IMR-90 (cell line): ENCODE results near the gene CSH1. TPM values are rescaled to one million over a fixed set of nuclear protein-coding genes. Genes with fewer than 3 reads are reported as not detected.
"Not testable (repeated sequence)": the region's sequence is repeated elsewhere in the genome, so short reads cannot be mapped to it uniquely, and the experiment has no call there.

Experiments
- ATAC-seq: fragments of 200-7000 bp; cut with Tn5 transposase; 2 replicates; pipeline ENCODE4 v1.9.1; 2020; ENCODE audit warnings: low read depth, mild to moderate bottlenecking, moderate library complexity
- BruUV-seq: library from RNA; stranded (reverse); fragments of 400-500 nt; replicated peaks from 2 replicates; lab custom pipeline; 2021; lab: Mats Ljungman, UMichigan
- CTCF ChIA-PET: fragments of 300-600 bp; formaldehyde crosslinking; extraction: SDS; loops from one replicate; lab custom pipeline; 2021; ENCODE audit warnings: antibody characterized with exemption; lab: Yijun Ruan, JAX
- POLR2A ChIA-PET: fragments of 300-600 bp; sonication (Branson Sonifier 250); formaldehyde crosslinking; loops from one replicate; lab custom pipeline; 2022; ENCODE audit warnings: antibody characterized with exemption; ENCODE audit not compliant: unreplicated experiment; lab: Charles Lee
- DNase-seq: peaks from one replicate; pipeline ENCODE4 v3.0.0; 2013
- H2AFZ ChIP-seq: replicated peaks from 2 replicates; pipeline ENCODE3; 2013; ENCODE audit warnings: low read length, mild to moderate bottlenecking; ENCODE audit not compliant: poor library complexity
- H2AK5ac ChIP-seq: 2 replicates; pipeline ENCODE4 v1.6.1; 2013; ENCODE audit warnings: low read depth, low read length, inconsistent platforms
- H2AK9ac ChIP-seq: replicated peaks from 2 replicates; pipeline ENCODE3; 2013; ENCODE audit warnings: mild to moderate bottlenecking, low read depth, low read length, moderate library complexity; ENCODE audit not compliant: poor library complexity
- H2BK120ac ChIP-seq: 2 replicates; pipeline ENCODE4 v1.6.1; 2013; ENCODE audit warnings: low read depth, low read length, inconsistent platforms
- H2BK15ac ChIP-seq: 3 replicates; pipeline ENCODE4 v1.6.1; 2013; ENCODE audit warnings: low read depth, low read length, inconsistent platforms
- H2BK20ac ChIP-seq: 2 replicates; pipeline ENCODE4 v1.6.1; 2013; ENCODE audit warnings: low read depth, mild to moderate bottlenecking, inconsistent platforms, low read length, moderate library complexity
- H2BK5ac ChIP-seq: 2 replicates; pipeline ENCODE4 v1.6.1; 2013; ENCODE audit warnings: mild to moderate bottlenecking, low read depth, low read length, inconsistent platforms; ENCODE audit not compliant: poor library complexity, severe bottlenecking
- H3K14ac ChIP-seq: replicated peaks from 2 replicates; pipeline ENCODE4 v1.6.1; 2013; ENCODE audit warnings: low read depth, low read length, inconsistent platforms
- H3K18ac ChIP-seq: 2 replicates; pipeline ENCODE4 v1.6.1; 2013; ENCODE audit warnings: low read depth, low read length, control low read depth
- H3K23ac ChIP-seq: 2 replicates; pipeline ENCODE4 v1.6.1; 2013; ENCODE audit warnings: low read depth, low read length, inconsistent platforms
- H3K27ac ChIP-seq: 2 replicates; pipeline ENCODE4 v1.5.1; 2013; ENCODE audit warnings: mild to moderate bottlenecking, control low read depth, low read length; ENCODE audit not compliant: insufficient read depth
- H3K27me3 ChIP-seq: 2 replicates; pipeline ENCODE4 v1.6.1; 2013; ENCODE audit warnings: low read length; ENCODE audit not compliant: control insufficient read depth, insufficient read depth
- H3K36me3 ChIP-seq: 2 replicates; pipeline ENCODE4 v1.6.1; 2013; ENCODE audit warnings: low read length, mixed read lengths; ENCODE audit not compliant: control insufficient read depth, insufficient read depth
- H3K4ac ChIP-seq: 2 replicates; pipeline ENCODE4 v1.6.1; 2013; ENCODE audit warnings: low read depth, low read length, inconsistent platforms
- H3K4me1 ChIP-seq: 2 replicates; pipeline ENCODE4 v1.6.1; 2013; ENCODE audit warnings: low read length, mixed read lengths; ENCODE audit not compliant: control insufficient read depth, insufficient read depth
- H3K4me2 ChIP-seq: 2 replicates; pipeline ENCODE4 v1.6.1; 2013; ENCODE audit warnings: low read depth, mild to moderate bottlenecking, control low read depth, low read length, moderate library complexity
- H3K4me3 ChIP-seq: 2 replicates; pipeline ENCODE4 v1.5.1; 2013; ENCODE audit warnings: low read depth, mild to moderate bottlenecking, control low read depth, low read length, moderate library complexity; ENCODE audit not compliant: insufficient read depth
- H3K56ac ChIP-seq: 2 replicates; pipeline ENCODE4 v1.6.1; 2013; ENCODE audit warnings: low read length, inconsistent platforms; ENCODE audit not compliant: insufficient read depth; ENCODE audit errors: extremely low read depth
- H3K79me1 ChIP-seq, 2 experiments: 2 replicates each; pipeline ENCODE4 v1.6.1; 2013; ENCODE audit warnings: low read length in 2 of 2, inconsistent platforms in 1 of 2, low read depth in 1 of 2
- H3K9ac ChIP-seq: 2 replicates; pipeline ENCODE4 v1.6.1; 2013; ENCODE audit warnings: low read depth, low read length, control low read depth
- H3K9me1 ChIP-seq: 2 replicates; pipeline ENCODE4 v1.6.1; 2013; ENCODE audit warnings: low read length, inconsistent platforms; ENCODE audit not compliant: insufficient read depth
- H3K9me3 ChIP-seq: 2 replicates; pipeline ENCODE4 v1.6.1; 2013; ENCODE audit warnings: low read length; ENCODE audit not compliant: control insufficient read depth, insufficient read depth
- H4K20me1 ChIP-seq: 2 replicates; pipeline ENCODE4 v1.6.1; 2013; ENCODE audit warnings: low read length, inconsistent platforms; ENCODE audit not compliant: insufficient read depth
- H4K5ac ChIP-seq: 2 replicates; pipeline ENCODE4 v1.6.1; 2013; ENCODE audit warnings: mild to moderate bottlenecking, low read depth, low read length, control low read depth
- H4K8ac ChIP-seq, 2 experiments: 2 replicates each; pipeline ENCODE4 v1.6.1; 2013; ENCODE audit warnings: low read depth in 2 of 2, low read length in 2 of 2, control low read depth in 1 of 2, inconsistent platforms in 1 of 2
- H4K91ac ChIP-seq: 2 replicates; pipeline ENCODE4 v1.6.1; 2013; ENCODE audit warnings: low read depth, low read length, inconsistent platforms; ENCODE audit not compliant: insufficient read depth
- WGBS, 2 experiments: methylation state at CpG; one replicate each; pipeline versions ENCODE4 v1.1.5 to v1.1.7; 2013; ENCODE audit warnings: missing lambda C conversion rate in 2 of 2; ENCODE audit not compliant: insufficient read length in 1 of 2; ENCODE audit errors: extremely low coverage in 2 of 2; 5-methylcytosine and 5-hydroxymethylcytosine counted together
- dilution Hi-C: fragments of 300-500 bp; cut with HindIII; formaldehyde crosslinking; loops from one replicate; pipeline ENCODE4 v1.14.3; 2018; ENCODE audit warnings: low sequenced_read_pairs; ENCODE audit not compliant: unreplicated experiment
- in situ Hi-C: fragments of 300-500 bp; cut with MboI; formaldehyde crosslinking; loops from 3 replicates; pipeline ENCODE4 v1.14.3; 2019; ENCODE audit warnings: low sequenced_read_pairs, inconsistent platforms, mixed read lengths
- intact Hi-C: fragments of 100-400 bp; cut with micrococcal nuclease; formaldehyde crosslinking; loops from 2 replicates; pipeline ENCODE4 v1.10.0; 2022
- polyA plus RNA-seq, 3 experiments: library from polyadenylated mRNA; depleted of rRNA; stranded (reverse); fragments of >200 nt; gene quantifications; 2 replicates each; pipeline ENCODE4 v1.2.3, GENCODE V29; 2012; ENCODE audit warnings: low replicate concordance in 1 of 3
- total RNA-seq: library from RNA; depleted of rRNA; stranded (reverse); fragments of >200 nt; gene quantifications from 2 replicates; pipeline ENCODE4 v1.2.3, GENCODE V29; 2012

The CSH1 gene
- total and polyA plus RNA-seq, 2 of the 4 experiments (the other 2 are of a cell fraction), result not detected

GRCh38 chr17:63917206-63917605 is 20.8 kb upstream of the CSH1 start:
- intact Hi-C loops (loop anchor here (10.0 kb wide), 1 partner anchor 368 kb away; no protein-coding TSS in a partner anchor), in situ Hi-C loops (loop anchor here (5.0 to 10.0 kb wide), 3 partner anchors 108 to 368 kb away; partner anchors contain the start of genes ERN1 and ICAM2)
- H4K20me1 ChIP-seq, ATAC-seq, H4K8ac ChIP-seq, H2BK5ac ChIP-seq, H3K4me3 ChIP-seq, H3K9me1 ChIP-seq, H2BK20ac ChIP-seq, H2AK9ac ChIP-seq, H4K91ac ChIP-seq, H2AK5ac ChIP-seq, CTCF ChIA-PET, BruUV-seq, H3K9ac ChIP-seq, H3K56ac ChIP-seq, H3K27ac ChIP-seq, H2BK120ac ChIP-seq, dilution Hi-C loops, H3K18ac ChIP-seq, H3K36me3 ChIP-seq, H3K4me1 ChIP-seq, H4K5ac ChIP-seq, H3K23ac ChIP-seq, DNase-seq, H3K14ac ChIP-seq, H3K4ac ChIP-seq, H3K4me2 ChIP-seq, H2AFZ ChIP-seq, POLR2A ChIA-PET, H3K9me3 ChIP-seq, H3K79me1 ChIP-seq, H2BK15ac ChIP-seq: not testable (repeated sequence)
- WGBS, 2 experiments, result no CpG with 5 or more reads among the region's 11 CpGs
- H3K27me3 ChIP-seq, result peaks cover 36% of the 10 kb centered on the region
